Measurements from ENCODE around the gene LYPD8. TPM values are rescaled to one million over a fixed set of nuclear protein-coding genes. Genes with fewer than 3 reads are reported as not detected.

The LYPD8 gene
- total and polyA plus RNA-seq, 2 experiments from 2014 or later = not detected

- TF ChIP-seq, protein P1, sequence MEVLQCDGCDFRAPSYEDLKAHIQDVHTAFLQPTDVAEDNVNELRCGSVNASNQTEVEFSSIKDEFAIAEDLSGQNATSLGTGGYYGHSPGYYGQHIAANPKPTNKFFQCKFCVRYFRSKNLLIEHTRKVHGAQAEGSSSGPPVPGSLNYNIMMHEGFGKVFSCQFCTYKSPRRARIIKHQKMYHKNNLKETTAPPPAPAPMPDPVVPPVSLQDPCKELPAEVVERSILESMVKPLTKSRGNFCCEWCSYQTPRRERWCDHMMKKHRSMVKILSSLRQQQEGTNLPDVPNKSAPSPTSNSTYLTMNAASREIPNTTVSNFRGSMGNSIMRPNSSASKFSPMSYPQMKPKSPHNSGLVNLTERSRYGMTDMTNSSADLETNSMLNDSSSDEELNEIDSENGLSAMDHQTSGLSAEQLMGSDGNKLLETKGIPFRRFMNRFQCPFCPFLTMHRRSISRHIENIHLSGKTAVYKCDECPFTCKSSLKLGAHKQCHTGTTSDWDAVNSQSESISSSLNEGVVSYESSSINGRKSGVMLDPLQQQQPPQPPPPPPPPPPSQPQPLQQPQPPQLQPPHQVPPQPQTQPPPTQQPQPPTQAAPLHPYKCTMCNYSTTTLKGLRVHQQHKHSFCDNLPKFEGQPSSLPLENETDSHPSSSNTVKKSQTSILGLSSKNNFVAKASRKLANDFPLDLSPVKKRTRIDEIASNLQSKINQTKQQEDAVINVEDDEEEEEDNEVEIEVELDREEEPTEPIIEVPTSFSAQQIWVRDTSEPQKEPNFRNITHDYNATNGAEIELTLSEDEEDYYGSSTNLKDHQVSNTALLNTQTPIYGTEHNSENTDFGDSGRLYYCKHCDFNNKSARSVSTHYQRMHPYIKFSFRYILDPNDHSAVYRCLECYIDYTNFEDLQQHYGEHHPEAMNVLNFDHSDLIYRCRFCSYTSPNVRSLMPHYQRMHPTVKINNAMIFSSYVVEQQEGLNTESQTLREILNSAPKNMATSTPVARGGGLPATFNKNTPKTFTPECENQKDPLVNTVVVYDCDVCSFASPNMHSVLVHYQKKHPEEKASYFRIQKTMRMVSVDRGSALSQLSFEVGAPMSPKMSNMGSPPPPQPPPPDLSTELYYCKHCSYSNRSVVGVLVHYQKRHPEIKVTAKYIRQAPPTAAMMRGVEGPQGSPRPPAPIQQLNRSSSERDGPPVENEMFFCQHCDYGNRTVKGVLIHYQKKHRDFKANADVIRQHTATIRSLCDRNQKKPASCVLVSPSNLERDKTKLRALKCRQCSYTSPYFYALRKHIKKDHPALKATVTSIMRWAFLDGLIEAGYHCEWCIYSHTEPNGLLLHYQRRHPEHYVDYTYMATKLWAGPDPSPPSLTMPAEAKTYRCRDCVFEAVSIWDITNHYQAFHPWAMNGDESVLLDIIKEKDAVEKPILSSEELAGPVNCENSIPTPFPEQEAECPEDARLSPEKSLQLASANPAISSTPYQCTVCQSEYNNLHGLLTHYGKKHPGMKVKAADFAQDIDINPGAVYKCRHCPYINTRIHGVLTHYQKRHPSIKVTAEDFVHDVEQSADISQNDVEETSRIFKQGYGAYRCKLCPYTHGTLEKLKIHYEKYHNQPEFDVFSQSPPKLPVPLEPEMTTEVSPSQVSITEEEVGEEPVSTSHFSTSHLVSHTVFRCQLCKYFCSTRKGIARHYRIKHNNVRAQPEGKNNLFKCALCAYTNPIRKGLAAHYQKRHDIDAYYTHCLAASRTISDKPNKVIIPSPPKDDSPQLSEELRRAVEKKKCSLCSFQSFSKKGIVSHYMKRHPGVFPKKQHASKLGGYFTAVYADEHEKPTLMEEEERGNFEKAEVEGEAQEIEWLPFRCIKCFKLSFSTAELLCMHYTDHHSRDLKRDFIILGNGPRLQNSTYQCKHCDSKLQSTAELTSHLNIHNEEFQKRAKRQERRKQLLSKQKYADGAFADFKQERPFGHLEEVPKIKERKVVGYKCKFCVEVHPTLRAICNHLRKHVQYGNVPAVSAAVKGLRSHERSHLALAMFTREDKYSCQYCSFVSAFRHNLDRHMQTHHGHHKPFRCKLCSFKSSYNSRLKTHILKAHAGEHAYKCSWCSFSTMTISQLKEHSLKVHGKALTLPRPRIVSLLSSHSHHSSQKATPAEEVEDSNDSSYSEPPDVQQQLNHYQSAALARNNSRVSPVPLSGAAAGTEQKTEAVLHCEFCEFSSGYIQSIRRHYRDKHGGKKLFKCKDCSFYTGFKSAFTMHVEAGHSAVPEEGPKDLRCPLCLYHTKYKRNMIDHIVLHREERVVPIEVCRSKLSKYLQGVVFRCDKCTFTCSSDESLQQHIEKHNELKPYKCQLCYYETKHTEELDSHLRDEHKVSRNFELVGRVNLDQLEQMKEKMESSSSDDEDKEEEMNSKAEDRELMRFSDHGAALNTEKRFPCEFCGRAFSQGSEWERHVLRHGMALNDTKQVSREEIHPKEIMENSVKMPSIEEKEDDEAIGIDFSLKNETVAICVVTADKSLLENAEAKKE (CRISPR knock-in tag; IDR thresholded peaks at IDR 0.05) = no peak
- TF ChIP-seq ZNF114 (CRISPR knock-in tag; IDR thresholded peaks at IDR 0.05) = no peak
- no peak for TF ChIP-seq POLR2AphosphoS5 (IDR thresholded peaks at IDR 0.05; ENCODE audit: low read depth)
- TF ChIP-seq ZNF331 (CRISPR knock-in tag; IDR thresholded peaks at IDR 0.05; ENCODE audit: low read depth) = no peak
- no peak for TF ChIP-seq EZH2 (IDR thresholded peaks at IDR 0.05; ENCODE audit: low read depth, unreplicated experiment)
Observed at GRCh38 chr1:248753029-248753594, 2.4 kb downstream of the LYPD8 start (continued).

DNA sequence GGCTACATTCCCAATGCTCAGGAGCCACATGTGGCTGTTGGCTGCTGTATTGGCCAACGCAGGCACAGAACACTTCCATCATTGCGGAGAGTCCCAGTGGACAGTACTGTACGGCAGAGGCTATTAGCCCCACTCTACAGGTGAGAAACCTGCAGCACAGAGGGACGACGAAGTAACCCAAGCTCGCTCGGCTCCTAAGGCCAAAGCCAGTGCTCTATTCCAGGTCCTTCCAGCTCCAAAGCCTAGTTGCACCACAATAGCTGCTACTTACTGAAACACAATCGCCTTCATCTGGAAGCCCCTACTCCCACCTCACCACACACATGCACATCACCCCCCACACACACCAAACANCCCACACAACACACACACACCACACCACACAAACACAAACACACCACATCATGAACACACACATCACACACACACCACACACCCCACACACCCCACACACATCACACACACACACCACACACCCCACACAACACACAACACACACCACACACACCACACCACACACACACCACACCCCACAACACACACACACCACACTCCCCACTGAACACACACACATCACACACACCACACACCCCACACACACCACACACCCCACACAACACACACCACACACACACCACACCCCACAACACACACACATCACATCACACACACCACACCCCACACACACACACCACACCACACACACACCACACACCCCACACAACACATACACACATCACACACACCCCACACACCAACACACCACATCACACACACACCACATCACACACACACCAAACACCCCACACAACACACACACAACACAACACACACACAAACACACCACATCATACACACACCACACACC lies 3.2 kb downstream of the LYPD8 start:
- Mint-ChIP-seq H3K4me3 (no peak overlapping the region), H3K9me3 (peaks cover 14% of the 10 kb centered on the region), H3K27me3 (ENCODE audit: insufficient read depth, low read depth, poor library complexity) (peaks cover 2% of the 10 kb centered on the region), H3K4me1 (no peaks in the 10 kb centered on the region), H3K36me3 (ENCODE audit: low read depth) (peaks cover 21% of the 10 kb centered on the region), H3K27ac (no peak overlapping the region)
- H3K9me2 ChIP-seq (ENCODE audit: insufficient read depth) = no peaks in the 10 kb centered on the region
- no peak overlapping the region for H3K4me3 ChIP-seq
- no peaks in the 10 kb centered on the region for H3K36me3 ChIP-seq (ENCODE audit: insufficient read depth)
- H2AFZ ChIP-seq = no peak overlapping the region
- H4K20me1 ChIP-seq (replicated peaks; ENCODE audit: insufficient read depth) = no peaks in the 10 kb centered on the region
- DNase-seq (ENCODE audit: low spot score) (no peak), ATAC-seq (no peak)
- peaks cover 13% of the 10 kb centered on the region; the same call in 1 of the 2 replicates for H3F3A ChIP-seq (replicated peaks; ENCODE audit: low read depth)
- no peaks in the 10 kb centered on the region for H3K4me1 ChIP-seq (ENCODE audit: insufficient read depth)
- no peak overlapping the region for H3K27ac ChIP-seq (ENCODE audit: low read depth)
- H3K79me2 ChIP-seq (replicated peaks; ENCODE audit: insufficient read depth) = no peaks in the 10 kb centered on the region
- no peak overlapping the region for H3K4me2 ChIP-seq
- no peaks in the 10 kb centered on the region for H3K27me3 ChIP-seq (ENCODE audit: insufficient read depth)
- TF ChIP-seq STAT1 (IDR thresholded peaks at IDR 0.05; ENCODE audit: unreplicated experiment) (no peak), REST (IDR thresholded peaks at IDR 0.05; ENCODE audit: unreplicated experiment) (no peak), POLR2AphosphoS5 (IDR thresholded peaks at IDR 0.05; ENCODE audit: low read depth) (no peak)
